Tibial nerve (tissue), 4 donors: ENCODE measurements around the gene OR56B1. TPM values are rescaled to one million over a fixed set of nuclear protein-coding genes. Genes with fewer than 3 reads are reported as not detected.

Source experiments
- DNase-seq, 2 donors: peaks; one replicate each; pipeline ENCODE4 v3.0.0-alpha.2; 2019; ENCODE audit warnings: low spot score in 2 of 2
- H3K27ac ChIP-seq, 4 donors: fragments of 200-600 bp; sonication (generic) in 3 of 4; one replicate each; pipeline ENCODE4 v1.5.1; 2017 to 2019; ENCODE audit warnings: mild to moderate bottlenecking in 1 of 4
- H3K27me3 ChIP-seq, 2 donors: fragments of 200-600 bp; sonication (generic) in 1 of 2; one replicate each; pipeline versions ENCODE4 v1.5.1 to v1.6.0; 2017 to 2019
- H3K36me3 ChIP-seq, 3 donors: fragments of 200-600 bp; sonication (generic); one replicate each; pipeline ENCODE4 v1.5.1; 2018 to 2019
- H3K4me1 ChIP-seq, 4 donors: fragments of 200-600 bp; sonication (generic) in 3 of 4; one replicate each; pipeline ENCODE4 v1.5.1; 2017 to 2019
- H3K4me3 ChIP-seq, 4 donors: fragments of 200-600 bp; sonication (generic) in 3 of 4; one replicate each; pipeline ENCODE4 v1.5.1; 2017 to 2019; ENCODE audit warnings: mild to moderate bottlenecking in 1 of 4, moderate library complexity in 1 of 4
- H3K9me3 ChIP-seq, 4 donors: fragments of 200-600 bp; sonication (generic) in 3 of 4; one replicate each; pipeline ENCODE4 v1.5.1; 2017 to 2019
- EP300 ChIP-seq, 2 donors: sonication (generic); formaldehyde crosslinking; IDR thresholded peaks; one replicate each; pipeline ENCODE4 v1.6.1; 2017; ENCODE audit warnings: antibody characterized with exemption in 2 of 2, mild to moderate bottlenecking in 1 of 2
- POLR2A ChIP-seq, 2 donors: fragments of 450-650 bp; IDR thresholded peaks; one replicate each; pipeline ENCODE4 v1.6.1; 2017; ENCODE audit warnings: antibody characterized with exemption in 2 of 2, mild to moderate bottlenecking in 2 of 2, moderate library complexity in 2 of 2
- WGBS, 2 donors: methylation state at CpG; one replicate each; pipeline ENCODE4 v1.1.5; 2018; 5-methylcytosine and 5-hydroxymethylcytosine counted together
- total RNA-seq, 4 donors: library from RNA; depleted of rRNA; stranded (reverse); fragments of >200 nt; gene quantifications; one replicate each; pipeline ENCODE4 v1.1.0, GENCODE V29; 2016
- TF ChIP-seq, protein P1 (sequence below), 5 experiments: fragments of 200-600 bp in 3 of 5; fragments of 450-650 bp in 2 of 5; sonication (generic) in 3 of 5; IDR thresholded peaks; one replicate each; pipeline ENCODE4 v1.5.1; 2016 to 2019; ENCODE audit warnings: antibody characterized with exemption in 5 of 5, mild to moderate bottlenecking in 3 of 5, moderate library complexity in 2 of 5

OR56B1 gene
- total RNA-seq, 4 donors from 2014 or later = 0.20 to 0.63 TPM; not detected in 2

DNA sequence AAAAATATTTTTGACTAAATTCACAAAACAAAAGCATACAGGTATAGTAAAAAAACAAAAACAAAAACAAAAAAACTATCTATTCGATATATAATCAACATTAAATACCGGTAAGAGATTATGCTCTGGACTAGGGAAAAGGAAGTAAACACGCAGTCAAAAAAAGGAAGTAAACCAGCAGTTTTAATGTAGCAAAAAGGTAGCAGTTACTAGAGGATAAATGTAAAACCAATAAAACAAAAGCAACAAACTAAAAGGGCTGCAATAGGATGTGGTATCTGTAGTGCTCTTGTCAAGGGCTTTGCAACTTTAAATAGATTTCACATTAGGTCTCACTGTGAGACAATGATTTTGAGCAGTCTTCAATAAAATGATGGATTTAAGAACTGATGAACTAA, 44.3 kb upstream of the OR56B1 start:
- Histone ChIP-seq H3K27ac (peak overlapping the region in 3 of 4 donors; percentile 38 to 88 (median 85)), H3K4me3 (peak overlapping the region in 2 of 4 donors; percentile 51 to 54), H3K4me1 (peaks cover 0 to 42% (median 10%) of the 10 kb centered on the region in 4 donors), H3K36me3 (peaks cover 0 to 10% (median 0%) of the 10 kb centered on the region in 3 donors), H3K9me3 (no peaks in the 10 kb centered on the region), H3K27me3 (no peaks in the 10 kb centered on the region)
- TF ChIP-seq, protein P1, sequence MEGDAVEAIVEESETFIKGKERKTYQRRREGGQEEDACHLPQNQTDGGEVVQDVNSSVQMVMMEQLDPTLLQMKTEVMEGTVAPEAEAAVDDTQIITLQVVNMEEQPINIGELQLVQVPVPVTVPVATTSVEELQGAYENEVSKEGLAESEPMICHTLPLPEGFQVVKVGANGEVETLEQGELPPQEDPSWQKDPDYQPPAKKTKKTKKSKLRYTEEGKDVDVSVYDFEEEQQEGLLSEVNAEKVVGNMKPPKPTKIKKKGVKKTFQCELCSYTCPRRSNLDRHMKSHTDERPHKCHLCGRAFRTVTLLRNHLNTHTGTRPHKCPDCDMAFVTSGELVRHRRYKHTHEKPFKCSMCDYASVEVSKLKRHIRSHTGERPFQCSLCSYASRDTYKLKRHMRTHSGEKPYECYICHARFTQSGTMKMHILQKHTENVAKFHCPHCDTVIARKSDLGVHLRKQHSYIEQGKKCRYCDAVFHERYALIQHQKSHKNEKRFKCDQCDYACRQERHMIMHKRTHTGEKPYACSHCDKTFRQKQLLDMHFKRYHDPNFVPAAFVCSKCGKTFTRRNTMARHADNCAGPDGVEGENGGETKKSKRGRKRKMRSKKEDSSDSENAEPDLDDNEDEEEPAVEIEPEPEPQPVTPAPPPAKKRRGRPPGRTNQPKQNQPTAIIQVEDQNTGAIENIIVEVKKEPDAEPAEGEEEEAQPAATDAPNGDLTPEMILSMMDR (IDR thresholded peaks at IDR 0.05) = no peak
- TF ChIP-seq POLR2A (IDR thresholded peaks at IDR 0.05) = no peak
- no peak for TF ChIP-seq EP300 (IDR thresholded peaks at IDR 0.05)
- DNase-seq = no peak
- WGBS, 2 donors = 76 to 81% methylated on average over 3 of the region's 3 CpGs

DNA sequence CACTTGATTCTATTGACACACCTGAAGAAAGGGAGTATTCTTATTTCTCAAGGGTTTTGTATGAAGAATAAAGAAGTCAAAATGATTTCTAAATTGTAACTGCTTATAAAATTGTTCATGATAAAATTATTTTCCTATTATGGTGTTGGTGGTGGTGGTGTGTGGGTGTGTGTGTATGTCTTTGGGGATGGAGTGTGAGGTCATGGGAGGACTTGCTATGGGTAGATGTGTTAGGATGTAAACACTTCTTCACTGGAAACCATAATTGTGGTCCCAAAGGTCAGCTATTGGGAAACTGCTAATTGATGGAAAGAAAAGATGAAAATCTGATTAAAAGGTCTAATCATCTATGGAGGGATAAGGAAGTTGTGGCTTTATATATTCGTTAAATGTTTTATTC, 41.6 kb upstream of the OR56B1 start:
- WGBS, 2 donors = 78 to 79% methylated on average over 1 of the region's 1 CpG
- no peak for DNase-seq

DNA sequence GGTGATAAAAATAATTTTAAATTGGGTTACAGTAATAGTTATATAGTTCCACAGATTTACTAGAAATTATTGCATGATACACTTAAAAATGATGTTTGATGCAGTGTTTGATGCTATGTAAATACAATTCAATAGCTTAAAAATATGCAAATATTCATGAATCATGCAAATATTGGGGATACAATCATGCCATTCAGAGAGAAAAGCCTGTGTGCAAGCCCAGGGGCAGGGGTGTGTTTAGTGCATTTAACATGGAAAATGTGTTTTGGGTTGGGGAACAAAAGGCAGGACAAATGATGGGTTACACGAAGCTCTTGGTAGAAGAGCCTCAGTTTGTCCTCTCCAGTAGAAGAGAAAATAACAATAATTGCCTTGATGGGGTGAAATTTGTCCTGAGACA, 40.7 kb upstream of the OR56B1 start:
- WGBS, 2 donors = 50 to 58% methylated on average over 1 of the region's 1 CpG
- peaks cover 0 to 32% (median 6%) of the 10 kb centered on the region in 4 donors for H3K4me1 ChIP-seq
- no peak for DNase-seq

More for the DNA sequence above, 41.6 kb upstream of the OR56B1 start:
- TF ChIP-seq POLR2A (IDR thresholded peaks at IDR 0.05) (no peak), EP300 (IDR thresholded peaks at IDR 0.05) (no peak)
- TF ChIP-seq, protein P1 (IDR thresholded peaks at IDR 0.05) = no peak
- Histone ChIP-seq H3K36me3 (peaks cover 0 to 33% (median 10%) of the 10 kb centered on the region in 3 donors), H3K4me3 (no peak overlapping the region), H3K27me3 (no peaks in the 10 kb centered on the region), H3K9me3 (no peaks in the 10 kb centered on the region), H3K4me1 (peaks cover 0 to 32% (median 6%) of the 10 kb centered on the region in 4 donors), H3K27ac (no peak overlapping the region)

DNA sequence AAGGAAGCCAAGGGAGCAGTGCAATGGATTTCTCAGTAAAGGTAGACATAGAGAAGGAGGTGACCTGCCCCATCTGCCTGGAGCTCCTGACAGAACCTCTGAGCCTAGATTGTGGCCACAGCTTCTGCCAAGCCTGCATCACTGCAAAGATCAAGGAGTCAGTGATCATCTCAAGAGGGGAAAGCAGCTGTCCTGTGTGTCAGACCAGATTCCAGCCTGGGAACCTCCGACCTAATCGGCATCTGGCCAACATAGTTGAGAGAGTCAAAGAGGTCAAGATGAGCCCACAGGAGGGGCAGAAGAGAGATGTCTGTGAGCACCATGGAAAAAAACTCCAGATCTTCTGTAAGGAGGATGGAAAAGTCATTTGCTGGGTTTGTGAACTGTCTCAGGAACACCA, 40.0 kb upstream of the OR56B1 start:
- no peaks in the 10 kb centered on the region for H3K27me3 ChIP-seq
- no peak overlapping the region for H3K27ac ChIP-seq
- peaks cover 0 to 28% (median 6%) of the 10 kb centered on the region in 4 donors for H3K4me1 ChIP-seq
- no peak for DNase-seq
- H3K9me3 ChIP-seq = no peaks in the 10 kb centered on the region
- peaks cover 0 to 49% (median 10%) of the 10 kb centered on the region in 3 donors for H3K36me3 ChIP-seq
- TF ChIP-seq POLR2A (IDR thresholded peaks at IDR 0.05) (no peak), EP300 (IDR thresholded peaks at IDR 0.05) (no peak)
- TF ChIP-seq, protein P1 (IDR thresholded peaks at IDR 0.05) = no peak
- H3K4me3 ChIP-seq = no peak overlapping the region
- 23 to 51% methylated on average over 2 of the region's 2 CpGs for WGBS, 2 donors

More for the DNA sequence above, 40.7 kb upstream of the OR56B1 start:
- TF ChIP-seq POLR2A (IDR thresholded peaks at IDR 0.05) (no peak), EP300 (IDR thresholded peaks at IDR 0.05) (no peak)
- TF ChIP-seq, protein P1 (IDR thresholded peaks at IDR 0.05) = no peak
- no peak overlapping the region for H3K27ac ChIP-seq
- H3K9me3 ChIP-seq = no peaks in the 10 kb centered on the region
- no peak overlapping the region for H3K4me3 ChIP-seq
- peaks cover 0 to 42% (median 10%) of the 10 kb centered on the region in 3 donors for H3K36me3 ChIP-seq
- H3K27me3 ChIP-seq = no peaks in the 10 kb centered on the region

DNA sequence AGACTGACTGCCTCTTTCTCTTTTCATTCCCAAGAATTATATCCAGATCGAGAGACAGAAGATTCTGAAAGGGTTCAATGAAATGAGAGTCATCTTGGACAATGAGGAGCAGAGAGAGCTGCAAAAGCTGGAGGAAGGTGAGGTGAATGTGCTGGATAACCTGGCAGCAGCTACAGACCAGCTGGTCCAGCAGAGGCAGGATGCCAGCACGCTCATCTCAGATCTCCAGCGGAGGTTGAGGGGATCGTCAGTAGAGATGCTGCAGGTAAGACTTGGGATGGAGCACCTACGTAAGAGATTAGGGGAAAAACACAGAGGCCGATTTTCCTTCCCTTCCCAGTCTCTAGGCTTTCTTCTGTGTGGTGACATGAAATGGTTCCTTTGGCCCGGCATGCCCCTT, 38.0 kb upstream of the OR56B1 start:
- DNase-seq = no peak
- 79 to 83% methylated on average over 7 of the region's 7 CpGs for WGBS, 2 donors
- no peak overlapping the region for H3K4me3 ChIP-seq
- H3K9me3 ChIP-seq = no peaks in the 10 kb centered on the region
- H3K27me3 ChIP-seq = no peaks in the 10 kb centered on the region
- peaks cover 0 to 65% (median 10%) of the 10 kb centered on the region in 3 donors for H3K36me3 ChIP-seq
- TF ChIP-seq EP300 (IDR thresholded peaks at IDR 0.05) (no peak), POLR2A (IDR thresholded peaks at IDR 0.05) (no peak)
- TF ChIP-seq, protein P1 (IDR thresholded peaks at IDR 0.05) = no peak
- no peak overlapping the region for H3K27ac ChIP-seq
- H3K4me1 ChIP-seq = peaks cover 0 to 11% (median 4%) of the 10 kb centered on the region in 4 donors
